ENCODE data around the gene GAB2.
A peak's percentile ranks its signal among the peaks of the same experiment; 100 is the strongest.
"Not testable (repeated sequence)": the region's sequence is repeated elsewhere in the genome, so short reads cannot be mapped to it uniquely, and the experiment has no call there.

Gene GAB2

GRCh38 chr11:78193806-78194205, 223.8 kb downstream of the GAB2 start:
- DNase-seq (ENCODE audit: low read depth in 1 of 2, low spot score in 1 of 2): no peak

- no peak for DNase-seq (ENCODE audit: low read depth in 1 of 2, low spot score in 1 of 2)
These were observed 224.7 kb downstream of the GAB2 start for GRCh38 chr11:78192911-78193351.

- no peak for DNase-seq (ENCODE audit: low read depth in 1 of 2, low spot score in 1 of 2)
These were observed 225.3 kb downstream of the GAB2 start for GRCh38 chr11:78192223-78192719.

- no peak for DNase-seq (ENCODE audit: low read depth in 1 of 2, low spot score in 1 of 2)
These were observed 226.6 kb downstream of the GAB2 start for GRCh38 chr11:78190871-78191538.

GRCh38 chr11:78190374-78190773, 227.2 kb downstream of the GAB2 start:
- no peak for DNase-seq (ENCODE audit: low read depth in 1 of 2, low spot score in 1 of 2)

GRCh38 chr11:78189851-78190250, 227.8 kb downstream of the GAB2 start:
- no peak for DNase-seq (ENCODE audit: low read depth in 1 of 2, low spot score in 1 of 2)

GRCh38 chr11:78189174-78189724, 228.4 kb downstream of the GAB2 start:
- no peak for DNase-seq (ENCODE audit: low read depth in 1 of 2, low spot score in 1 of 2)

GRCh38 chr11:78188286-78189173, 229.1 kb downstream of the GAB2 start, which contains the start of the genes KCTD21 and USP35:
KCTD21 (minus strand) TSS chr11:78188626; CDS start chr11:78174554, 14,072 bp downstream.
USP35 (plus strand) TSS chr11:78188919; CDS start chr11:78196246, 7,327 bp downstream.
- peak; percentile 84 to 88 for DNase-seq (ENCODE audit: low read depth in 1 of 2, low spot score in 1 of 2)

GRCh38 chr11:78187366-78188285, 230.0 kb downstream of the GAB2 start:
- peak in 1 of 2 donors; percentile 77 for DNase-seq (ENCODE audit: low read depth in 1 of 2, low spot score in 1 of 2)

- no peak for DNase-seq (ENCODE audit: low read depth in 1 of 2, low spot score in 1 of 2)
These were observed 236.4 kb downstream of the GAB2 start for GRCh38 chr11:78181185-78181584.

- no peak for DNase-seq (ENCODE audit: low read depth in 1 of 2, low spot score in 1 of 2)
These were observed 236.9 kb downstream of the GAB2 start for GRCh38 chr11:78180751-78181150.

GRCh38 chr11:78179459-78180071, 238.1 kb downstream of the GAB2 start:
- no peak for DNase-seq (ENCODE audit: low read depth in 1 of 2, low spot score in 1 of 2)

- no peak for DNase-seq (ENCODE audit: low read depth in 1 of 2, low spot score in 1 of 2)
These were observed 240.4 kb downstream of the GAB2 start for GRCh38 chr11:78177216-78177615.

- no peak for DNase-seq (ENCODE audit: low read depth in 1 of 2, low spot score in 1 of 2)
These were observed 240.9 kb downstream of the GAB2 start for GRCh38 chr11:78176605-78177141.

GRCh38 chr11:78175862-78176261, 241.8 kb downstream of the GAB2 start:
- not testable (repeated sequence) for DNase-seq (ENCODE audit: low read depth in 1 of 2, low spot score in 1 of 2)

- no peak for DNase-seq (ENCODE audit: low read depth in 1 of 2, low spot score in 1 of 2)
These were observed 245.7 kb downstream of the GAB2 start for GRCh38 chr11:78171951-78172350.

GRCh38 chr11:78170874-78171549, 246.6 kb downstream of the GAB2 start:
- DNase-seq (ENCODE audit: low read depth in 1 of 2, low spot score in 1 of 2): no peak

- DNase-seq (ENCODE audit: low read depth in 1 of 2, low spot score in 1 of 2): no peak
These were observed 247.2 kb downstream of the GAB2 start for GRCh38 chr11:78170413-78170812.

Measured in activated CD4-positive, alpha-beta T cell treated with anti-CD3 and anti-CD28 coated beads, Interleukin-2, amount 50 U/mL, for 24 hours (primary cell).